Activated CD4-positive, alpha-beta T cell treated with anti-CD3 and anti-CD28 coated beads, Interleukin-2, amount 50 U/mL, for 24 hours (primary cell): Measurements from ENCODE around the gene ROR1.

ENCODE experiments used
- DNase-seq, 2 donors: peaks; one replicate each; pipeline ENCODE4 v3.0.0-alpha.2; 2020; ENCODE audit warnings: low read depth in 1 of 2, low spot score in 1 of 2

Gene ROR1

GRCh38 chr1:64046891-64047290 is 273.1 kb downstream of the ROR1 start:
- DNase-seq = no peak

DNA sequence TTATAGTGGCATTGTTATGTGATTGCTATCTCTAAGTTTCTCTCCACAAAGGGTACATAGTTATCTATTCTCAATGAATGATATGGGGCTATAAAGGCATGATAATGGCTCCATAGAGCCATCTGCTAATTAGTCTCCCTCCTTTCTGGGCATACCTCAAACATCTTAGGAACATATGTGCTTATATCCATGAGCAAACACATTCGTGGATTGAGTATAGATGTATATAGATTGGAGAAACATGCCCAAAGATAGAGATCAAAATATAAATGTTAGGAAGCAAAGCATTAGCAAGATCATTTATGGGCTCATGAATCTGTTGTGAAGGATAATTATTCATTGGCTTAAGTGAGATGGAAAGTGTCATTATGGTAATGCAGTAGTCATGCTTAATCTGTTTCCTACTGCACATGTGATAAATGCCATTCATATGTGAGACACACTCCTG is 273.8 kb downstream of the ROR1 start:
- DNase-seq = no peak

DNA sequence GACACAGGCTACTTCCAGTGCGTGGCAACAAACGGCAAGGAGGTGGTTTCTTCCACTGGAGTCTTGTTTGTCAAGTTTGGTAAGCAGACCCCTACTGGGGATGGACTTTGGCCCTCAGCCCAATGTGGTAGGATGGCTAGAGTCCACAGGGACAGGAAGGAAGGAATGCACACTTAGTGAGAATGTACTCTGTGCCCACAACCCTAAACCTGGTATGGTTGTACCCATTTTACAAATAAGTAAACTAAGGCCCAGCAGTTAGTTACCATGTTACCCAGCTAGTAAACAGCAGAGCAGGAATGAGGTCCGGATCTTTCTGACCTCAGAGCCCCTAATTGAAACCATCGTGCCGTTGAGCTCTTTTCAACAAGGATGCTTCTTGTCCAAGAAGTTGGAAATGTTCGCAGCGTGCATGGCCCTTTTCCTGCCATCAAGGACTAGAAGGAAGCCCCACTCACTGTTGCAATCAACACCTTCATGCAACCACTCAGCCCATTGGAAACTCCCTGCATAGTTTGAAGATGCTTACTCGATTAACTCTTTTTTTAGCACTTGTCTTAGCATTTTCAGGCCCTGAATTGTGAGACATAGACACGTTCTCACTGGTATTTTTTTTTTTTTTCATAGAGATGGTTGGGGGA is 276.2 kb downstream of the ROR1 start:
- no peak for DNase-seq

DNA sequence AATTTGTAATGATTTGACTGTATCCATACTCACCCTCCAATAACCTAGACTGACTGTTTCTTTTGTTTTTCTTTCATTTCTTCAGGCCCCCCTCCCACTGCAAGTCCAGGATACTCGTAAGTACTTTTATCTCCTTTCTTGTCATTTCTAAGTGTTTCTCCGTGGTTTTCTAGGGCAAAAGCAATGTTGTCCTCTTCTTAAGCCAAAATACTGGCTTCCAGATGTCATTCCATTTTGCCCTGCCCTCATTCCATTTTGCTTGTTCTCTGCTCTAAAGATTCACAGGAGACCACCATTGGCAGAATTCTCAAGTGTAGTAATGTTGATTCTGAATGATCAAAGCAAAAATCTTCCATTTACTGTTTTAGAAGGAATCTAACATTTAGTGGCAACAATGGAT is 276.8 kb downstream of the ROR1 start:
- no peak for DNase-seq

DNA sequence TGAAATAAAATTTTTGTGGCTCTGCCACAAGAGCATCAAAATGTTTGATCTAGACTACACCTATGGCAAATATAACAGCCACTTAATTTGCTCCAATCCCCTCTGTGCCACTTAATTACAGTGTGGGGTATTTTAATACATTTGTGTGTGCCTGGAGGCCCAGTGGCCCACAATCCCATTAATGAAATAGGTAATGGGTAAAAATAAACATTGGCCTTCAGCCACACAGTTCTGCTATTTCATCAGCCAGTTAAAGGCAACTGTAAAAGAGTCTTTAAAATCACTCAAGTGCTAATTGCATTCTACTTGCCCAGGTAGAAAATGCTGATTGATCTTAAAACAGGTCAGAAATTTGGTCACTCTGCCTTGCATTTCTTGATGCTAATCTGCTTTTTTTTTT is 278.0 kb downstream of the ROR1 start:
- no peak for DNase-seq

DNA sequence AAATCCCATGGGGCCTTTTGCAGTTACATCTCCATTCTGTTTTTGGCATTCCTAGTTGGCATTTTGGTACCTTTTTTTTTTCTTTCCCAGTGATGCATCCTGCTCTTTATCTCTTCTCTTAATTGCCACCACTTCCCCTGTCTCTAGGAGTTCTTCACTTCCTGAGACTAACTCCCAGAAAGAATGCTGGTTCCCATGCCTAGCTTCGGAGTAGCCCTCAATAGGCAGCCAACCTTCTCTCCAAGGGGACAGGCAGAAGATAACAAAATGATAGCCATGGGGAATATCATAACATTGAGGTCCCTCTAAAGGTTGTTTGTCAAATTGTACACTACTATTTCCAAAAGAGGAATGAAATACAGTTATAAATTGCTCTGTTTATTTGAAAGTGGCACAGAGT is 279.0 kb downstream of the ROR1 start:
- DNase-seq = no peak

DNA sequence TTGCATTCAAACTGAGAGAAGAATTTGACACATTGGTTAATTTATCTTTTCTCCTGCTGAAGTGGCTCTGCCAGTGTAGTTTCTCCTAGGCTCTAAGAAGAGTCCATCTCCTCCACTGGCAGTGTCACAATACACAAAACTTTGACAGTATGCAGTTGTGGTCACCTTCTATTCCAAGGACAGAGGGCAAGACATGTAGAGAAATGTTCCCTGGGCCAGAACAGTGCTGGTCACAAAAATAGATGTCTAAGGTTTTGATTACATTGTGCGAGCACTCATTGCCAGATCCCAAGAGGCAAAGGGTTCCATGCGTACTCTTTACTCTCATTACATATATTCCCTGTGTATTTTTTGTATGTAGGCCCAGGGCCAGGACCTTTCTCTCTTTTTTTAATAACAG is 281.5 kb downstream of the ROR1 start:
- no peak for DNase-seq

GRCh38 chr1:64059556-64059955 is 285.7 kb downstream of the ROR1 start:
- no peak for DNase-seq

DNA sequence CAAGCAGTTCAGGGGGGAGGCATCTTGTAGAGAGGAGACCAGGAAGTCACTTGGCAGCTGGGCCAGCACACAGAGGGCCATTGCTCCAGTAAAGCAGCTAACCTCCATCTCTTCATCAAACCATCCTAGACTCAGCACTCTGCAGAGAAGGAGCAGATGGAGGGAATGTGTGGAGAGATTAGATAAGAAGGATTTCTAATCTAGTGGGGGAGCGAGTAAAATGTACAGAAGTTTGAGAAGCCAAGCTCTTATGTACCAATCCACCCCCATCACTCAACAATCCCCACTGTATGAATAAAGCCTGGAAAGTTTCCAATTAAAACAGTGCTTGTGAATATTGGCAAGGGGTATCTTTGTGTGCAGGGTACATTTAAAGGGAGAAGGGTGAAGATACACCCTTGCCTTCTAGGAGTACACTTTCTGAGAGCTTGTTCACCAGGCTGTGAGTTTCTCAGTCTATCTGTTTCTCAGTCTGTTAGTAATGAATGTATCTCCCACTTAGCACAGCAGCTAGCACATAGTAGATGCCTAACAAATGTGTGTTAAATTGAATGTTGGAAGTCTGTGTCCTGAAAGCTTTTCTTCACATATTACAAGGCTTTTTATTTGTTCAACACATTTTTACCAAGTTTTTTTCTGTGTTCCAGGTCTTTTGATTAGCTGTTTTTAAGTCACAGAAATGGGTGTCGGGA is 286.9 kb downstream of the ROR1 start:
- no peak for DNase-seq

GRCh38 chr1:64061430-64062104 is 287.8 kb downstream of the ROR1 start:
- no peak for DNase-seq

- no peak for DNase-seq
These were observed 288.7 kb downstream of the ROR1 start for GRCh38 chr1:64062529-64062928.

- DNase-seq = no peak
These were observed 289.2 kb downstream of the ROR1 start for GRCh38 chr1:64062941-64063581.

DNA sequence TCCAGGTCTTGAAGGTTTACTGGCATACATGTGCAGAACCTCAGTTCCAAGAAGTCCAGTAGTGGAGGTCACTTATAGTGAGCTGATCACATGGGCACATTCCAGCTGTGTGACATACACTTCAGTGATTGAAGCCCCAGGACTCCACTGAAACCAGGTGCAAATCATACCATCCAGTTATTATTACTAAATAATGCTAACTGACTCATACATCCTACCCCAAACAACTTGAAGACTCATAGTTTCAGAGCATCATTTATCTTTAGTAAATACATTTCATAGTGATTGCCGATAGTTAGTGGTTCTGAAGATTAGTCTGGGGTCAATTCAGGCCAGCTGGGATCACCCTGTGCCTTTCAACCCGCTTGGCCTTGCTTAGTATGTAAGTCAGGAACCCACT is 291.8 kb downstream of the ROR1 start:
- DNase-seq = no peak

- no peak for DNase-seq
These were observed 298.4 kb downstream of the ROR1 start for GRCh38 chr1:64072089-64072793.

GRCh38 chr1:64073705-64074104 is 299.9 kb downstream of the ROR1 start:
- no peak for DNase-seq

GRCh38 chr1:64074767-64075166 is 300.9 kb downstream of the ROR1 start:
- no peak for DNase-seq

GRCh38 chr1:64077281-64077940 is 303.6 kb downstream of the ROR1 start:
- no peak for DNase-seq

GRCh38 chr1:64080941-64081562 is 307.2 kb downstream of the ROR1 start:
- DNase-seq = no peak

DNA sequence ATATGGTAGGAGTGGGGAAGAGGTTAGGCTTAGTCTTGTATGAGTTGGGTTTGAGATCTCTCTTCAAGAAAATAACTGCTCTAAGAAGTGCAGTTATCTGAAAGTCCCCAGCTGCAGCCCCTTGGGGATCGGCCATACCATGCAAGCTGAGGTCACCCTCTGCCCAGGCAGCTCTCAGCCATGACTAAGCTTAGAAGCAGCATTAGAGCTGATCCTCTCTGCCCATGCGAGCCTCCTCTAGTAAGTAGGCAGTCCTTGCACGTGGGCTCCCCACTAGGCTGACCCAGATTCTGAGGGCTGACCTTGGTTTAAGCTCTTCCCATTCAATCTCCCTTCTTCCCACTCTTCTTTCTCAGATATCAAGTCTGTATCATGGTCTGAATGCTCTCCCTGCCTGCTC is 308.6 kb downstream of the ROR1 start:
- no peak for DNase-seq

DNA sequence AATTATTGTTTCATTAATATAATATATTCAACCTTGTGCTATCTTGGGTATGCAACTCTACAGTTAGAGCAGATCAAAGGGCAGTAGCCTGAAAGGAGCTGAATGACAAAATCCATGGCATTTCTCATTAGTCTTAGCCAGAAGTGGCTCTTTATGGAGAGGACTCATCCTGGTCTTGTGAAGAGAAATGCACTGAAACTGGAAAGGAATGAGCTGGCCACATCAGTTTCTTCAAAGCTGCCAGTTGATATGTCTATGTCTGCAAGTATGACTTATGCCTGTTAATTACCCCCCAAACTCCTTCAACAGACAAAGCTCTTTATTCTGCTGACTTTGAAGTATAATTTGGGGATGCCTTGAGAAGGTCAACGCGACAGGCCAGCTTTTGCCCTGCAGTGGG is 310.6 kb downstream of the ROR1 start:
- no peak for DNase-seq
